Central memory CD8-positive, alpha-beta T cell (primary cell): ENCODE results near the gene OLFML1.
"Not testable (repeated sequence)": the region's sequence is repeated elsewhere in the genome, so short reads cannot be mapped to it uniquely, and the experiment has no call there.

Experiments used
- ATAC-seq: fragments of 150-1000 bp; cut with Tn5 transposase; replicated peaks from 2 replicates; pipeline ENCODE4 v1.10.0; 2022; ENCODE audit warnings: mild to moderate bottlenecking, moderate FRiP score, moderate number of reproducible peaks; ENCODE audit not compliant: poor library complexity, severe bottlenecking; ENCODE audit errors: extremely low read depth
- DNase-seq, 2 donors: peaks; one replicate each; pipeline ENCODE4 v3.0.0; 2021; ENCODE audit warnings: low spot score in 2 of 2
- H3K27ac Mint-ChIP-seq: one replicate; pipeline ENCODE4 v1.8.0; 2022; ENCODE audit warnings: low read depth, mild to moderate bottlenecking, moderate library complexity, mixed read lengths
- H3K27me3 Mint-ChIP-seq: one replicate; pipeline ENCODE4 v1.8.0; 2022; ENCODE audit warnings: mixed read lengths
- H3K36me3 Mint-ChIP-seq: one replicate; pipeline ENCODE4 v1.8.0; 2022; ENCODE audit warnings: mild to moderate bottlenecking, moderate library complexity, mixed read lengths; ENCODE audit not compliant: insufficient read depth
- H3K4me1 Mint-ChIP-seq: one replicate; pipeline ENCODE4 v1.8.0; 2022; ENCODE audit warnings: mixed read lengths
- H3K4me3 Mint-ChIP-seq: one replicate; pipeline ENCODE4 v1.8.0; 2022; ENCODE audit warnings: mild to moderate bottlenecking, moderate library complexity, mixed read lengths
- H3K9me3 Mint-ChIP-seq: one replicate; pipeline ENCODE4 v1.8.0; 2022; ENCODE audit warnings: mixed read lengths

The OLFML1 gene

GRCh38 chr11:7501251-7501650 lies 15.9 kb downstream of the OLFML1 start:
- peaks cover 9% of the 10 kb centered on the region for H3K27me3 Mint-ChIP-seq
- H3K4me3 Mint-ChIP-seq: no peak overlapping the region
- H3K27ac Mint-ChIP-seq: no peak overlapping the region
- no peaks in the 10 kb centered on the region for H3K9me3 Mint-ChIP-seq
- DNase-seq (no peak), ATAC-seq (no peak)
- no peaks in the 10 kb centered on the region for H3K36me3 Mint-ChIP-seq
- no peaks in the 10 kb centered on the region for H3K4me1 Mint-ChIP-seq

GRCh38 chr11:7501894-7502293 lies 16.6 kb downstream of the OLFML1 start:
- DNase-seq: no peak
- Mint-ChIP-seq H3K4me1 (no peaks in the 10 kb centered on the region), H3K27me3 (peaks cover 13% of the 10 kb centered on the region), H3K27ac (no peak overlapping the region), H3K4me3 (no peak overlapping the region), H3K36me3 (no peaks in the 10 kb centered on the region), H3K9me3 (no peaks in the 10 kb centered on the region)
- no peak for ATAC-seq

- Mint-ChIP-seq H3K9me3 (no peaks in the 10 kb centered on the region), H3K4me1 (no peaks in the 10 kb centered on the region), H3K27me3 (peaks cover 13% of the 10 kb centered on the region), H3K27ac (no peak overlapping the region), H3K36me3 (peaks cover 1% of the 10 kb centered on the region), H3K4me3 (no peak overlapping the region)
- no peak for ATAC-seq
- no peak for DNase-seq
Observed at GRCh38 chr11:7506243-7506642, 20.9 kb downstream of the OLFML1 start.

- H3K27me3 Mint-ChIP-seq: peaks cover 13% of the 10 kb centered on the region
- no peaks in the 10 kb centered on the region for H3K9me3 Mint-ChIP-seq
- H3K4me1 Mint-ChIP-seq: no peaks in the 10 kb centered on the region
- no peak overlapping the region for H3K27ac Mint-ChIP-seq
- H3K36me3 Mint-ChIP-seq: peaks cover 2% of the 10 kb centered on the region
- no peak overlapping the region for H3K4me3 Mint-ChIP-seq
- ATAC-seq: no peak
- DNase-seq: no peak
Observed at GRCh38 chr11:7508087-7508486, 22.8 kb downstream of the OLFML1 start.

GRCh38 chr11:7509966-7510365 lies 24.7 kb downstream of the OLFML1 start:
- Mint-ChIP-seq H3K4me1 (peaks cover 5% of the 10 kb centered on the region), H3K4me3 (no peak overlapping the region), H3K36me3 (peaks cover 7% of the 10 kb centered on the region), H3K9me3 (no peaks in the 10 kb centered on the region), H3K27ac (no peak overlapping the region), H3K27me3 (peaks cover 13% of the 10 kb centered on the region)
- ATAC-seq: no peak
- DNase-seq: no peak

GRCh38 chr11:7511401-7511800 lies 26.1 kb downstream of the OLFML1 start:
- Mint-ChIP-seq H3K4me3 (no peak overlapping the region), H3K36me3 (peaks cover 7% of the 10 kb centered on the region), H3K27me3 (peaks cover 3% of the 10 kb centered on the region), H3K9me3 (no peaks in the 10 kb centered on the region), H3K4me1 (peaks cover 10% of the 10 kb centered on the region), H3K27ac (no peak overlapping the region)
- DNase-seq (no peak), ATAC-seq (no peak)

GRCh38 chr11:7512525-7513233 lies 27.4 kb downstream of the OLFML1 start:
- Mint-ChIP-seq H3K4me1 (peaks cover 19% of the 10 kb centered on the region), H3K36me3 (peaks cover 7% of the 10 kb centered on the region), H3K9me3 (no peaks in the 10 kb centered on the region), H3K4me3 (peak overlapping the region; percentile 86), H3K27ac (peak overlapping the region; percentile 86), H3K27me3 (no peaks in the 10 kb centered on the region)
- ATAC-seq (peak; percentile 27), DNase-seq (no peak)

- Mint-ChIP-seq H3K9me3 (no peaks in the 10 kb centered on the region), H3K4me3 (peak within 1 kb of the TSS; percentile 86), H3K27ac (peak within 1 kb of the TSS; percentile 86), H3K4me1 (peaks cover 19% of the 10 kb centered on the region), H3K36me3 (peaks cover 7% of the 10 kb centered on the region), H3K27me3 (no peaks in the 10 kb centered on the region)
- ATAC-seq (peak; percentile 89), DNase-seq (peak; percentile 73 to 82)
Observed at GRCh38 chr11:7513234-7514098, 28.2 kb downstream of the OLFML1 start, which contains the start of gene PPFIBP2. Gene PPFIBP2, plus strand, starts transcription at chr11:7513999. Its CDS starts 35,477 bp downstream, at chr11:7549476.

GRCh38 chr11:7514099-7514591 lies 28.8 kb downstream of the OLFML1 start:
- Mint-ChIP-seq H3K4me1 (peaks cover 19% of the 10 kb centered on the region), H3K27ac (no peak overlapping the region), H3K27me3 (no peaks in the 10 kb centered on the region), H3K4me3 (peak overlapping the region; percentile 86), H3K9me3 (no peaks in the 10 kb centered on the region), H3K36me3 (peaks cover 7% of the 10 kb centered on the region)
- ATAC-seq: peak; percentile 11
- no peak for DNase-seq

GRCh38 chr11:7515447-7515886 lies 30.2 kb downstream of the OLFML1 start:
- H3K36me3 Mint-ChIP-seq: peaks cover 7% of the 10 kb centered on the region
- H3K4me3 Mint-ChIP-seq: no peak overlapping the region
- no peak overlapping the region for H3K27ac Mint-ChIP-seq
- no peak for DNase-seq
- ATAC-seq: no peak
- H3K27me3 Mint-ChIP-seq: no peaks in the 10 kb centered on the region
- H3K9me3 Mint-ChIP-seq: no peaks in the 10 kb centered on the region
- H3K4me1 Mint-ChIP-seq: peaks cover 19% of the 10 kb centered on the region

GRCh38 chr11:7516475-7516874 lies 31.2 kb downstream of the OLFML1 start:
- Mint-ChIP-seq H3K9me3 (no peaks in the 10 kb centered on the region), H3K27ac (no peak overlapping the region), H3K27me3 (no peaks in the 10 kb centered on the region), H3K4me3 (no peak overlapping the region), H3K4me1 (peaks cover 19% of the 10 kb centered on the region), H3K36me3 (peaks cover 5% of the 10 kb centered on the region)
- no peak for ATAC-seq
- DNase-seq: no peak

- not testable (repeated sequence) for ATAC-seq, H3K27ac Mint-ChIP-seq, H3K36me3 Mint-ChIP-seq, H3K9me3 Mint-ChIP-seq, H3K27me3 Mint-ChIP-seq, DNase-seq, H3K4me3 Mint-ChIP-seq
- peaks cover 19% of the 10 kb centered on the region for H3K4me1 Mint-ChIP-seq
Observed at GRCh38 chr11:7517743-7518142, 32.4 kb downstream of the OLFML1 start.
